ENCODE measurements around the gene ANKRD6.
"Not testable (repeated sequence)": the region's sequence is repeated elsewhere in the genome, so short reads cannot be mapped to it uniquely, and the experiment has no call there.

Gene ANKRD6

DNA sequence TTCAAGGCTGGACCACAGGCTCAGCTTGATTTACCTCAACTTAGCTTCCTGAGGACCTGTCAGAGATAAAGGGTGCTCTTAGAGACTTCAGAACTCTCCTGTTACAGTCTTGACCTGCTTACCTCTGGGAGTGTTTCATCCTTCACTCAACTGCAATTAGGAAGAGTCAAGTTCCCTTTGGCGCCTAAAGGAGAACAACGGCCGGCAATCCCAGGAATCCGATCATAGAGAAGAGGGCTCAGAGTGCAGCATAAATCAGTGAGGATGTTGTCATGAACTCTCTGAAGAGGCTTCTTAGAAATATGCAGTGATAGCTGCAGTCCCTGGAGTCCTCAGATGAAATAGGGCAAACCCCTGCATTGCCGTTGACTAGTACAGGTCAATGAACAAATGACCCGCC lies 169.2 kb downstream of the ANKRD6 start:
- DNase-seq (ENCODE audit: low read depth in 2 of 2): no peak

GRCh38 chr6:89604653-89605052 lies 171.7 kb downstream of the ANKRD6 start:
- DNase-seq (ENCODE audit: low read depth in 2 of 2): no peak

DNA sequence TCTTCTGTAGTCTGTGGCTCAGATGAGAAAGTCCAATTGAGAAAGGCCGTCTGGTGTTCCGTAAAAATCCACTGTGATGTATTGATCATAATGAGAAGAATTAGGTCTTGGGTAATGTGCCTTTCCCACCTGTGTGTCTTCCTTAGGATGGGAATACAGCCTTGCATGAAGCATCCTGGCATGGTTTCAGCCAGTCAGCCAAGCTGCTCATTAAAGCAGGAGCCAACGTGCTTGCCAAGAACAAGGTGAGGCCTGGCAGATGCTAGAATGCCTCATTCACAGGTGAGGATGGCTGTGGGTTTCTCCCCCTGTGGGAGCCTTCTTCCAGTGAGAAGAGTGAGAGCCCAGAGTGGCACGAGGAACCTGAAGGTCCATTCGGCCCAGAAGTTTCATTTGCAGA lies 172.9 kb downstream of the ANKRD6 start:
- DNase-seq (ENCODE audit: low read depth in 2 of 2): no peak

GRCh38 chr6:89610149-89610642 lies 177.2 kb downstream of the ANKRD6 start:
- DNase-seq (ENCODE audit: low read depth in 2 of 2): peak in 1 of 2 experiments; percentile 7

GRCh38 chr6:89611666-89612065 lies 178.7 kb downstream of the ANKRD6 start:
- DNase-seq (ENCODE audit: low read depth in 2 of 2): no peak

DNA sequence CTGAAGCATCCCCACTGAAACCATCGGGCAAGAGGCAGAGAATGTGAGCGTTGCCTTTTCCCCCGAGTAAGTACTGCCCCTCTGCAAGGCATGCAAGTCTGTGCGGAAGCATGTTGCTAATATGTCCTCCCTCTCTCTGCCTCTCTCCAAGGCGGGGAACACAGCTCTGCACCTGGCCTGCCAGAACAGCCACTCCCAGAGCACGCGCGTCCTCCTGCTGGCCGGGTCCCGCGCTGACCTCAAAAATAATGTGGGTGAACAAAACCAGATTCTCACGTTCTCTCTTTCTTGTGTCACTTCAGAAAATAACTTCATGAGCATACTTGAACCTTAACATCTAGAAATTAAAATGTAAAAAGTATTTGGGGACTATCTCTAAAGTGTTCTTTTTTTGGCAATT lies 179.2 kb downstream of the ANKRD6 start:
- DNase-seq (ENCODE audit: low read depth in 2 of 2): no peak

- no peak for DNase-seq (ENCODE audit: low read depth in 2 of 2)
Measured at GRCh38 chr6:89613790-89614189, 180.8 kb downstream of the ANKRD6 start.

DNA sequence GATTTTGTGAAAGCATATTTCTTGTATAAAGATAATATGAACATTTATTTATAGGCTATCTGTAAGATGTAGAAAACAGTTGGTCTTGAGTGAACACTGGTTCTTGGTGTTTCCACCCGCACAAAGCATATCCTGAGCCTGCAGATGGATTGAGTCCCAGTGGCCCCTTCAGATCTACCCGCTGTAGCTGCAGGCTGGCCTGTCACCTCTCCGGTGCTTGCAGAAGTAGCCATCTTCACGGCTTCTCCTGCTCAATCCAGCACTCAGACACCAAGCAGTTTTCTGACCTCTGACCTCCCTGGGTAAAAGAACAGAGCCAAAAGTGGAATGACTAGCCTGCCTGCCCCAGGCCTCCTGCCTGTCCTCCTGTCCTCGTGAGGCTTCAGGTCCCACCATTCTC lies 182.9 kb downstream of the ANKRD6 start:
- no peak for DNase-seq (ENCODE audit: low read depth in 2 of 2)

GRCh38 chr6:89616531-89616930 lies 183.6 kb downstream of the ANKRD6 start:
- no peak for DNase-seq (ENCODE audit: low read depth in 2 of 2)

GRCh38 chr6:89618026-89618425 lies 185.1 kb downstream of the ANKRD6 start:
- DNase-seq (ENCODE audit: low read depth in 2 of 2): no peak

DNA sequence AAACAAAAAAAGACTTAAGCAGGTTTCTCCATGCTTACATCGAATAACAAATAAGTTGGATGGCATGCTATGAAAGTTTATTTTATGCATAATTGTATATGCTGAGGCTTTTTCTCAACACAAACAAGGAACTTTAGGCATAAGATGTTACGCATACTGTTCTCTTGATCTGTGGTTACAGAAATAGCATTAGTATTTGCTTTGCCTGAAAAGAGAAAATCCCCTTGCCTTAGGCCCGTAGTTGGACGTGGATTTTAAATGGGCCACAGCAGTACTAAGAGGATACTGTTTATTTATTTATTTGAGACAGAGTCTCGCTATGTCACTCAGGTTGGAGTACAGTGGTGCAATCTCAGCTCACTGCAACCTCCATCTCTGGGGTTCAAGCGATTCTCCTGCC lies 186.6 kb downstream of the ANKRD6 start:
- no peak for DNase-seq (ENCODE audit: low read depth in 2 of 2)

GRCh38 chr6:89623749-89624148 lies 190.8 kb downstream of the ANKRD6 start:
- DNase-seq (ENCODE audit: low read depth in 2 of 2): no peak

DNA sequence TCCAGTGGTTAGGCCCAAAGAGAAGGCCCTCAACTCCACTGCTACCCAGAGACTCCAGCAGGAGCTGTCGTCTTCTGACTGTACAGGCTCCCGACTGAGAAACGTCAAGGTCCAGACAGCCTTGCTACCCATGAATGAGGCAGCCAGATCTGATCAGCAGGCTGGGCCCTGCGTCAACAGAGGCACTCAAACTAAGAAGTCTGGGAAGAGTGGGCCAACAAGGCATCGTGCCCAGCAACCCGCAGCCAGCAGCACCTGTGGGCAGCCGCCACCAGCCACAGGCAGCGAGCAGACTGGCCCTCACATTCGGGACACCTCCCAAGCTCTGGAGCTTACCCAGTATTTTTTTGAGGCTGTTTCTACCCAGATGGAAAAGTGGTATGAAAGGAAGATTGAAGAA lies 197.5 kb downstream of the ANKRD6 start:
- DNase-seq (ENCODE audit: low read depth in 2 of 2): no peak

GRCh38 chr6:89636412-89636811 lies 203.5 kb downstream of the ANKRD6 start:
- not testable (repeated sequence) for DNase-seq (ENCODE audit: low read depth in 2 of 2)

- DNase-seq (ENCODE audit: low read depth in 2 of 2): no peak
Measured at GRCh38 chr6:89637960-89638319, 205.0 kb downstream of the ANKRD6 start.

GRCh38 chr6:89638320-89639195 lies 205.6 kb downstream of the ANKRD6 start, which contains the start of gene LYRM2:
Gene LYRM2, minus strand, starts transcription at chr6:89638747. Its CDS starts 31 bp downstream, at chr6:89638716.
- DNase-seq (ENCODE audit: low read depth in 2 of 2): peak; percentile 74 to 77

- DNase-seq (ENCODE audit: low read depth in 2 of 2): no peak
Measured at GRCh38 chr6:89640804-89641203, 207.9 kb downstream of the ANKRD6 start.

DNA sequence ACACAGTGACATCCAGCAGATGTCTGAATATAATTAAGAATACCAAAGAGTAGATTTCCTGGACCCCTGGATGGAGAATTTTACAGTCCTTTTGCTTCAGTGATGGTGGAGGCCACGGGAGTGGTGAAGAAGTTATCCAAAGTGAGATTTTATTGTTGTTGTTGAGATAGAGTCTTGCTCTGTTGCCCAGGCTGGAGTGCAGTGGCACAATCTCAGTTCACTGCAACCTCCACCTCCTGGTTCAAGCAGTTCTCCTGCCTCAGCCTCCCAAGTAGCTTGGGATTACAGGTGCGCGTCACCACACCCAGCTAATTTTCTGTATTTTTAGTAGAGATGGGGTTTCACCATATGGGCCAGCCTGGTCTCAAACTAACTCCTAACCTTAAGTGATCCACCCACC lies 208.6 kb downstream of the ANKRD6 start:
- DNase-seq (ENCODE audit: low read depth in 2 of 2): not testable (repeated sequence)

DNA sequence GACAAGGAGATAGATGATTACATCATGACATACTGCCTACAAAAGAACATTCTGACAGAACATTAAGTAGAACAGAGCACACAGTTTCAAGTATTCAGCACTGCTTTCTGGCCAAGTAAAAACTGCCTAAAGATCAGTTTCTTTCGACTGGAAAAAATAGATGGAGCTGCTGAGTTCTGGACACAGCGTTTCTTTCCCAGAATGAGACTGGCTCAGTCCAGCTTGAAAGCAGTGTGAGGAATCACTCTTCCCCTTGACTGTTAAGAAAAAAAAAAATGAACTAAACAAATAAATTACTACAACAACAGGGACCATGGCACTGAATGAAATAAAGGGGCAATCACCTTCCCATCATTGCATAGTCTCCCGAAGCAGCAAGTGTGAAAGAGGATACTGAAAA lies 210.0 kb downstream of the ANKRD6 start:
- no peak for DNase-seq (ENCODE audit: low read depth in 2 of 2)

GRCh38 chr6:89643406-89643805 lies 210.5 kb downstream of the ANKRD6 start:
- DNase-seq (ENCODE audit: low read depth in 2 of 2): no peak

DNA sequence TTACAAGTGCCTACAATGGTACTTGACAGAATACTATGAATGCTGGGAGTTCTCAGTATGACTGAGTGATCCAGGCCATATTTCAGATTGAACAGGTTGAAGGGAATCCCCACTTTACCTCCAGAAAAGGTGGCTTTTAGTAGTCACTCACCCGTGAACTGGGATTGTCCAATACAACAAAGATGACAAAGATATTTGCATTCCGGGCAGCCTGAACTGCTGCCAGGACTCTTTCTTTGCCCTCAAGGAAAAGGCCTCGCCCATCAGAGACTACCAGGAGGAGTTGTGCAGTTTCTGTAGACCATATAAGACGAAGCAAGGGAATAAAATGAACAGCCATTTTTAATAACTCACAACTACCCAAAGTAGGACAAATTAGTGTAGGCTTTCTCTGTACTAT lies 211.9 kb downstream of the ANKRD6 start:
- DNase-seq (ENCODE audit: low read depth in 2 of 2): no peak

DNA sequence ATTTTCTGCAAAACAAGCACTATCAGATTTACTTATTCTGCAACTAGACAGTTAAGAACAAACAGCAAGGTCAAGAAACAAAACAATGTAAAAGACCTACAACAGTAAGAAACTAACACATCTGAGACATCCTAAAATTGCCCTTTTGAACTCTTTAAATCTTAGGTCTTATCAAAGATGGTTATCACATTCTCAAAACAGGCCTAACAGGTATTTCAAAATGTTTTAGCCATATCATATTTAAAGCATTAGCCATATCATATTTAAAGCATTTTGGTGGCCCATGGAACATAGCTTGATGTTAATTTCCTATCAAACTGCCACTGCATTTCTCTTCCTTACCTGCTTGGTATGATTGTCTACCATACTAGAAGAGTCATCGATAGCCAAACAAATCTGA lies 216.7 kb downstream of the ANKRD6 start:
- DNase-seq (ENCODE audit: low read depth in 2 of 2): no peak

- DNase-seq (ENCODE audit: low read depth in 2 of 2): no peak
Measured at GRCh38 chr6:89650579-89650978, 217.6 kb downstream of the ANKRD6 start.

DNA sequence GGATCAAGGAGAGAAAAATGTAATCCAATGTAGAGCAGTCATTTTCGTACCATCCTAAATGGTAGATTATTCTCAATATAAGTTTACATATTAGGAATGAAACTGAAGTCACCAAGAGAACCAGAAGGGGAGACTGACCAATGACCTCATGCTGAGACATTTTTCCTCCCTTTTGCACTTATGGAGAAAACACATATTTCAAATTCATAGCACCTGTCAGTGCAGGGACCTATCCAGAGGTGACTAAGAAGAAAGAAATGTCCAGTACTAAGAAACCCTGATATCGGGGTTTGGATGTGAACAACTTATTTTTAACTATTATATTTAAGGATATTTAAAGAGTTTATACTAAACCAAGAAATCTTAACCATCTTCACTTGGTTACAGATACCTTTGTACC lies 222.2 kb downstream of the ANKRD6 start:
- no peak for DNase-seq (ENCODE audit: low read depth in 2 of 2)

All from fibroblast of skin of left biceps (primary cell).